Fibroblast of lung (primary cell): ENCODE results near the gene ATXN1L. TPM values are rescaled to one million over a fixed set of nuclear protein-coding genes. Genes with fewer than 3 reads are reported as not detected.
"Not testable (repeated sequence)": the region's sequence is repeated elsewhere in the genome, so short reads cannot be mapped to it uniquely, and the experiment has no call there.

Source experiments
- DNase-seq, 2 donors: peaks; one replicate each; pipeline versions ENCODE4 v3.0.0 to v3.0.0-alpha.2; 2010; ENCODE audit warnings: low read depth in 2 of 2
- H2AFZ ChIP-seq: 2 replicates; pipeline ENCODE4 v1.5.1; 2012; ENCODE audit warnings: low read length, control low read depth, inconsistent platforms
- H3K27ac ChIP-seq: 2 replicates; pipeline ENCODE4 v1.5.1; 2011; ENCODE audit warnings: low read length, control low read depth; ENCODE audit not compliant: insufficient read depth
- H3K27me3 ChIP-seq: 2 replicates; pipeline ENCODE4 v1.5.1; 2011; ENCODE audit warnings: mild to moderate bottlenecking, low read length; ENCODE audit not compliant: control insufficient read depth, insufficient read depth
- H3K36me3 ChIP-seq: 2 replicates; pipeline ENCODE4 v1.5.1; 2011; ENCODE audit warnings: low read length; ENCODE audit not compliant: control insufficient read depth, insufficient read depth
- H3K4me1 ChIP-seq: 2 replicates; pipeline ENCODE4 v1.5.1; 2011; ENCODE audit warnings: low read length; ENCODE audit not compliant: control insufficient read depth, insufficient read depth; ENCODE audit errors: extremely low read depth
- H3K4me2 ChIP-seq: 2 replicates; pipeline ENCODE4 v1.5.1; 2011; ENCODE audit warnings: low read length, control low read depth; ENCODE audit not compliant: insufficient read depth; ENCODE audit errors: extremely low read depth
- H3K4me3 ChIP-seq, 4 experiments: fragments of 200-600 bp in 1 of 4; sonication (generic) in 1 of 4; replicated peaks in 1 of 4; 2 replicates each; pipeline ENCODE4 v1.5.1; 2011 to 2016; ENCODE audit warnings: low read length in 4 of 4, low read depth in 3 of 4, mild to moderate bottlenecking in 3 of 4, control low read depth in 2 of 4, inconsistent platforms in 1 of 4, mixed read lengths in 1 of 4; ENCODE audit not compliant: insufficient read depth in 1 of 4; ENCODE audit errors: control extremely low read depth in 1 of 4
- H3K79me2 ChIP-seq: 2 replicates; pipeline ENCODE4 v1.5.1; 2012; ENCODE audit warnings: mild to moderate bottlenecking, low read length, inconsistent platforms; ENCODE audit not compliant: control insufficient read depth, insufficient read depth
- H3K9ac ChIP-seq: 2 replicates; pipeline ENCODE4 v1.5.1; 2011; ENCODE audit warnings: mild to moderate bottlenecking, low read length, control low read depth; ENCODE audit not compliant: insufficient read depth
- H3K9me3 ChIP-seq: 2 replicates; pipeline ENCODE4 v1.5.1; 2012; ENCODE audit warnings: low read depth, low read length; ENCODE audit not compliant: control insufficient read depth, insufficient read depth
- H4K20me1 ChIP-seq: 2 replicates; pipeline ENCODE4 v1.5.1; 2011; ENCODE audit warnings: low read length; ENCODE audit not compliant: control insufficient read depth, insufficient read depth; ENCODE audit errors: extremely low read depth
- EZH2 ChIP-seq: IDR thresholded peaks from 2 replicates; pipeline ENCODE4 v1.5.1; 2012; ENCODE audit warnings: low read length, control low read depth, mild to moderate bottlenecking; ENCODE audit errors: missing control alignments
- polyA plus RNA-seq, 2 donors: library from polyadenylated mRNA; depleted of rRNA in 1 of 2; stranded (reverse) in 1 of 2; unstranded in 1 of 2; fragments of >200 nt; gene quantifications; 2 replicates each; pipeline ENCODE4 v1.2.1, GENCODE V29; 2011 to 2012; ENCODE audit warnings: missing spikeins in 1 of 2
- total RNA-seq: library from RNA; depleted of rRNA; stranded (reverse); fragments of >200 nt; gene quantifications from 2 replicates; pipeline ENCODE4 v1.2.1, GENCODE V29; 2014
- TF ChIP-seq, protein P1 (sequence below), 2 donors: IDR thresholded peaks in 1 of 2; conservative IDR thresholded peaks in 1 of 2; 1 replicate in 1 of 2; 2 replicates in 1 of 2; pipeline ENCODE4 v1.5.1; 2011 to 2012; ENCODE audit warnings: low read length in 2 of 2, control low read depth in 1 of 2, inconsistent platforms in 1 of 2, low read depth in 1 of 2, mild to moderate bottlenecking in 1 of 2

The ATXN1L gene
- total and polyA plus RNA-seq, 2 donors (not counting 1 experiment from before 2014, with no cell fraction given) = 11.5 to 13.2 TPM

DNA sequence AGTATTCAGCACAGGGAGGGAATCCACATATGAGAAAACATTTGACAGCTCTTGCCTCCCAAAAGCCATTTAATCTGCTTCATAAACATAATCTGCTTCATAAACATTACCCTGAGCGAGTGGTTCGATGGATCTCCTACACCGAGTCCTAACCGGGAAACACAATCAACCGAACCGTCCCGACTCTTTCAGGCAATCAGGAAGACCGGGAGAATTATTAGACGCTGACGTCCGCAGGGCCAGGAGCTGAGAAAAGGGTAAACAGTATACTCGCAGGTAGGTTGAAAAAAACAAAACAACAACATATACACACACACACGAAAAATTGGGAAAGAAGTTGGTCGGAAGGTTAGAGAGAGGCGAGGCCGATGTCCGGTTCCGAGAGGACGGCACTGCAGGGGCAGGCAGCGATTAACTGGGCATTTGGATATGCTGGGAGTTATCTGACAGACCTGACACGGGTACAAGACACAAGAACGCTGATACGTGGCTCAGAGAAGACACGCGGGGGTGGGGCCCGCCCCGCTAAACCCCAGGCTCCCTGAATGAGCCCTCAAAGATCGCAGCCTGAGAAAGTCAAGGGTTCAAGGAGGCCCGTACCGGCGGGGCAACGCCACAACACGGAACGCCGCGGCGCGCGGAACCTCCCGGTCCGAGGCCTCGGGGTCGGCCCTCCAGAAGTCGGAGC is 37.7 kb upstream of the ATXN1L start:
- no peak overlapping the region for H2AFZ ChIP-seq
- peak; percentile 12 to 38 for DNase-seq
- TF ChIP-seq, protein P1, sequence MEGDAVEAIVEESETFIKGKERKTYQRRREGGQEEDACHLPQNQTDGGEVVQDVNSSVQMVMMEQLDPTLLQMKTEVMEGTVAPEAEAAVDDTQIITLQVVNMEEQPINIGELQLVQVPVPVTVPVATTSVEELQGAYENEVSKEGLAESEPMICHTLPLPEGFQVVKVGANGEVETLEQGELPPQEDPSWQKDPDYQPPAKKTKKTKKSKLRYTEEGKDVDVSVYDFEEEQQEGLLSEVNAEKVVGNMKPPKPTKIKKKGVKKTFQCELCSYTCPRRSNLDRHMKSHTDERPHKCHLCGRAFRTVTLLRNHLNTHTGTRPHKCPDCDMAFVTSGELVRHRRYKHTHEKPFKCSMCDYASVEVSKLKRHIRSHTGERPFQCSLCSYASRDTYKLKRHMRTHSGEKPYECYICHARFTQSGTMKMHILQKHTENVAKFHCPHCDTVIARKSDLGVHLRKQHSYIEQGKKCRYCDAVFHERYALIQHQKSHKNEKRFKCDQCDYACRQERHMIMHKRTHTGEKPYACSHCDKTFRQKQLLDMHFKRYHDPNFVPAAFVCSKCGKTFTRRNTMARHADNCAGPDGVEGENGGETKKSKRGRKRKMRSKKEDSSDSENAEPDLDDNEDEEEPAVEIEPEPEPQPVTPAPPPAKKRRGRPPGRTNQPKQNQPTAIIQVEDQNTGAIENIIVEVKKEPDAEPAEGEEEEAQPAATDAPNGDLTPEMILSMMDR (conservative IDR thresholded peaks at IDR 0.05 in 1 of 2, IDR thresholded peaks at IDR 0.05 in 1 of 2; ENCODE audit: low read depth in 1 of 2, low read length in 2 of 2) = no peak
- no peak for TF ChIP-seq EZH2
- peak overlapping the region; percentile 100 for H3K27ac ChIP-seq
- H4K20me1 ChIP-seq = no peaks in the 10 kb centered on the region
- H3K4me2 ChIP-seq = peak overlapping the region; percentile 81
- peak overlapping the region; percentile 54 to 86 (median 80) for H3K4me3 ChIP-seq
- no peaks in the 10 kb centered on the region for H3K27me3 ChIP-seq
- H3K9me3 ChIP-seq = no peaks in the 10 kb centered on the region
- no peaks in the 10 kb centered on the region for H3K4me1 ChIP-seq
- H3K9ac ChIP-seq = peak overlapping the region; percentile 98
- H3K79me2 ChIP-seq = peaks cover 51% of the 10 kb centered on the region
- no peaks in the 10 kb centered on the region for H3K36me3 ChIP-seq

DNA sequence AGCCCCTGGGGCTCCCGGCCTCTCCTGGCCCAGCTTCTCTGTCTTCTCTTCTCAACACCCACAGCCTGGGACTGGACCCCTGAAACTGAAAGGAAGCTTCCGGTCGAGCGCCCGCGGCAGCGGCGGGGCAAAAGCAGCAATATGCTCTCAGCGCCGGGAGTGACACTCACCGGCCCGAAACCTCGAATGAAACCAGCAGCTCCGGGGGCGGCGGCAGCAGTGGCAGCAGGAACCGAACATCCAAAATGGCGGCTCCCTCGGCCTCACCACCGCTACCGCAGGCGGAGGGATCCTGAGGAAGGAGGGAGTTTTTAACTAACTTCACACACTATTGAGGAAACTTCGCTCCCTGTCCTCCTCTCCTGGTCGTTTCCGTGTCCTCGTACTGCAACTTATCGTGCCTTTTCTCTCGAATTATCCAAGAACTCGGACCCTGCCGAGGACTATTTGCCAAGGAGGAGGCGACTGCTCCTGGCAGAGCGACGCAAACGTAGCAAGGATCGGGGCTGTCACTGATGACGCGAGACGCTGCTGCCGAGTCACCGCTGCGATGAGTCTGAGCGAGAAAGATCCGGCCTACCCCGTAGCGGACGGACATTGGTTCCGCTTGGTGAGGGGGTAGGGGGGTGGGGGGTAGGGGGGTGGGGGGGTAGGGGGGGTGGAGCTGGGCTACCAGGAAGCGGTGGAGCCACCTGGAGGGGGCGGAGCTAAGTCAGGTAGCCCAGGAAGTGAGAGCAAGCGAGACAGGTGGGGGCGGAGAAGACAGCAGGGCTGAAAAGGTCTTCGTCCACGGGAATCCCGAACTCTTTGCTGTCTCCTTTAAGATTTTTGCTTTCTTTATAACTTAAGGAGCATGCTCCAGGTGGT is 37.0 kb upstream of the ATXN1L start, which contains the start of gene AP1G1:
Gene AP1G1, minus strand, starts transcription at position 242 of the 867 bp plus-strand sequence. CDS start 19,355 bp downstream, outside the sequence.
- no peaks in the 10 kb centered on the region for H3K36me3 ChIP-seq
- no peaks in the 10 kb centered on the region for H3K4me1 ChIP-seq
- H3K9me3 ChIP-seq = no peaks in the 10 kb centered on the region
- peak within 1 kb of the TSS; percentile 81 for H3K4me2 ChIP-seq
- H4K20me1 ChIP-seq = no peaks in the 10 kb centered on the region
- DNase-seq = peak; percentile 99 to 100
- H3K27ac ChIP-seq = peak within 1 kb of the TSS; percentile 100
- H3K27me3 ChIP-seq = no peaks in the 10 kb centered on the region
- H3K79me2 ChIP-seq = peaks cover 44% of the 10 kb centered on the region
- peak within 1 kb of the TSS; percentile 98 for H3K9ac ChIP-seq
- peak within 1 kb of the TSS; percentile 98 for H2AFZ ChIP-seq
- TF ChIP-seq EZH2 = no peak
- TF ChIP-seq, protein P1 (conservative IDR thresholded peaks at IDR 0.05 in 1 of 2, IDR thresholded peaks at IDR 0.05 in 1 of 2; ENCODE audit: low read depth in 1 of 2, low read length in 2 of 2) = no peak
- peak within 1 kb of the TSS; percentile 54 to 86 (median 80) for H3K4me3 ChIP-seq

DNA sequence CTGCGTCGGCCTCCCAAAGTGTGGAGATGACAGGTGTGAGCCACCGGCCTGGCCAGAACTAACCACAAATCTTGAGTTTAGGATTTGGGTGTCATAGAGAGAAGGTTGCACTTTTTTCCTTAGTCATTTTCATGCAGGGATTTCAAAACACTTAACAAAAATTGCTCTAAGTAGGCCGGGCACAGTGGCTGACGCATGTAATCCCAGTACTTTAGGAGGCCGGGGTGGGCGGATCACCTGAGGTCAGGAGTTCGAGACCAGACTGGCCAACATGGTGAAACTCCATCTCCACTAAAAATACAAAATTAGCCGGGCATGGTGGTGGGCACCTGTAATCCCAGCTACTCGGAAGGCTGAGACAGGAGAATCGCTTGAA is 35.6 kb upstream of the ATXN1L start:
- Histone ChIP-seq H3K79me2 (peaks cover 34% of the 10 kb centered on the region), H3K27ac (peak overlapping the region; percentile 100)
- DNase-seq, H3K4me1 ChIP-seq, H3K4me2 ChIP-seq, H3K27me3 ChIP-seq, H2AFZ ChIP-seq, H4K20me1 ChIP-seq, H3K9me3 ChIP-seq, H3K4me3 ChIP-seq, H3K36me3 ChIP-seq, H3K9ac ChIP-seq: not testable (repeated sequence)
